K562 (cell line): ENCODE results near the gene PXN. TPM values are rescaled to one million over a fixed set of nuclear protein-coding genes. Genes with fewer than 3 reads are reported as not detected.

Source experiments
- BRCA1 ChIP-seq, 2 experiments: fragments of 450-650 bp in 1 of 2; sonication (generic) in 1 of 2; formaldehyde crosslinking in 1 of 2; IDR thresholded peaks; 2 replicates each; pipeline versions ENCODE4 v1.5.0 to v1.6.1; 2017 to 2020; ENCODE audit warnings: mild to moderate bottlenecking in 1 of 2, missing genetic modification reagents in 1 of 2
- CEBPG ChIP-seq, 3 experiments: fragments of 200-800 bp in 1 of 3; sonication (Bioruptor generic) in 1 of 3; sonication (generic) in 1 of 3; formaldehyde crosslinking in 1 of 3; IDR thresholded peaks in 2 of 3; conservative IDR thresholded peaks in 1 of 3; 2 replicates each; pipeline versions ENCODE4 v1.6.1 to v1.8.0; 2016 to 2022; ENCODE audit warnings: missing compliant biosample characterization in 2 of 3, missing genetic modification characterization in 2 of 3, mild to moderate bottlenecking in 1 of 3, missing genetic modification reagents in 1 of 3
- EHMT2 ChIP-seq: fragments of 450-650 bp; IDR thresholded peaks from 2 replicates; pipeline ENCODE4 v1.6.1; 2018; ENCODE audit warnings: antibody characterized with exemption
- EP300 ChIP-seq: IDR thresholded peaks from 2 replicates; pipeline ENCODE4 v1.6.1; 2012; ENCODE audit warnings: low read length, improper control_type of control experiment
- JUND ChIP-seq, 2 experiments: IDR thresholded peaks; 2 replicates in 1 of 2; 3 replicates in 1 of 2; pipeline ENCODE4 v1.6.1; 2011; ENCODE audit warnings: borderline replicate concordance in 2 of 2, low read depth in 2 of 2, low read length in 2 of 2, improper control_type of control experiment in 1 of 2, missing biosample characterization in 1 of 2, missing genetic modification characterization in 1 of 2, missing genetic modification reagents in 1 of 2
- KDM1A ChIP-seq, 2 experiments: fragments of 450-650 bp; IDR thresholded peaks; 2 replicates each; pipeline ENCODE4 v1.6.1; 2016; ENCODE audit warnings: mild to moderate bottlenecking in 2 of 2
- MEF2D ChIP-seq: conservative IDR thresholded peaks from 2 replicates; pipeline ENCODE4 v1.6.1; 2016; ENCODE audit warnings: low read depth, missing genetic modification characterization, missing compliant biosample characterization
- NR2C1 ChIP-seq, 2 experiments: fragments of 450-650 bp; IDR thresholded peaks; 2 replicates each; pipeline ENCODE4 v1.6.1; 2017; ENCODE audit warnings: mild to moderate bottlenecking in 2 of 2, antibody characterized with exemption in 1 of 2, inconsistent platforms in 1 of 2, missing compliant biosample characterization in 1 of 2, missing genetic modification characterization in 1 of 2
- POLR2B ChIP-seq: fragments of 450-650 bp; IDR thresholded peaks from 2 replicates; pipeline ENCODE4 v1.6.1; 2018; ENCODE audit warnings: low read depth; ENCODE audit not compliant: partially characterized antibody
- RFX5 ChIP-seq: IDR thresholded peaks from 2 replicates; pipeline ENCODE4 v1.6.1; 2011; ENCODE audit warnings: low read depth, mild to moderate bottlenecking, improper control_type of control experiment, low read length
- SIRT6 ChIP-seq: IDR thresholded peaks from one replicate; pipeline ENCODE4 v1.6.1; 2012; ENCODE audit warnings: low read depth, mild to moderate bottlenecking, control low read depth, inconsistent platforms, low read length, moderate library complexity
- ZFP1 ChIP-seq: fragments of 450-650 bp; formaldehyde crosslinking; IDR thresholded peaks from 2 replicates; pipeline ENCODE4 v1.4.0; 2020; ENCODE audit warnings: mild to moderate bottlenecking, mixed read lengths
- ZNF589 ChIP-seq: fragments of 200-800 bp; sonication (Bioruptor generic); IDR thresholded peaks from 2 replicates; pipeline ENCODE4 v1.6.1; 2016; ENCODE audit warnings: low read depth, missing genetic modification characterization, missing compliant biosample characterization
- polyA plus RNA-seq, 8 experiments: library from polyadenylated mRNA; depleted of rRNA in 4 of 8; stranded (reverse) in 5 of 8; unstranded in 3 of 8; fragments of >200 nt; fragmentation: Nextera tagmentation in 2 of 8; fragmentation: Illumina TruSeq in 1 of 8; extraction: Ambion mirVana in 2 of 8; extraction: Trizol in 1 of 8; gene quantifications; 2 replicates each; pipeline versions ENCODE4 v1.2.1 to v1.2.3, GENCODE V29; 2011 to 2014; ENCODE audit warnings: inconsistent platforms in 1 of 8, missing spikeins in 1 of 8
- total RNA-seq, 7 experiments: library from RNA; depleted of rRNA in 6 of 7; stranded (reverse); fragments of >200 nt in 6 of 7; fragmentation: Illumina TruSeq in 2 of 7; extraction: Trizol in 2 of 7; gene quantifications; 2 replicates each; pipeline versions ENCODE4 v1.2.1 to v1.2.3, GENCODE V29; 2011 to 2021; ENCODE audit warnings: low replicate concordance in 1 of 7
- TF ChIP-seq, protein P1 (sequence below): fragments of 200-600 bp; sonication (generic); IDR thresholded peaks from one replicate; pipeline ENCODE4 v1.6.1; 2012; ENCODE audit warnings: mild to moderate bottlenecking, low read depth, low read length, inconsistent platforms
- TF ChIP-seq, protein P2 (sequence below): fragments of 450-650 bp; formaldehyde crosslinking; IDR thresholded peaks from 2 replicates; pipeline ENCODE4 v1.4.0; 2020; ENCODE audit warnings: mild to moderate bottlenecking, moderate library complexity

Gene PXN
- total and polyA plus RNA-seq, 9 of the 15 experiments (the other 6 are each of a cell fraction or from before 2014, with no cell fraction given): 4.0 to 74.1 (median 18.6) TPM

DNA sequence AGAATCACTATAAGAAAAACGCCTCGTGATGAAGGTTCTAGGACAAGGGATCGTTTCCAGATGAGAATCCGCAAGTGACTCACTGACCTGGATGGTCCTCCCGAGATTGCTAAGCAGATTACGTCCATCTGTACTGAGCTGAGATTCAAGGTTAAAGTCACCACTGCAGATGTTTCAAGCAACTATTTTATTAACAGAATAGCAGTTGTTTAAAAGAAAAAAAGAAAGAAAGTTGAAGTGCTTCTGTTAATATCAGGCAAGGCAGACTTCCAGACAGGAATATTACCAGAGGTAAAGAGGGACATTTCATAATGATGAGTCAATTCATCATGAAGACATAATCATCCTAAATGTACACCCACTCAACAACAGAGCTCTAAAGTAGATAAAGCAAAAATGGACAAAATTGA is 17.9 kb downstream of the PXN start (continued):
- TF ChIP-seq, protein P1, sequence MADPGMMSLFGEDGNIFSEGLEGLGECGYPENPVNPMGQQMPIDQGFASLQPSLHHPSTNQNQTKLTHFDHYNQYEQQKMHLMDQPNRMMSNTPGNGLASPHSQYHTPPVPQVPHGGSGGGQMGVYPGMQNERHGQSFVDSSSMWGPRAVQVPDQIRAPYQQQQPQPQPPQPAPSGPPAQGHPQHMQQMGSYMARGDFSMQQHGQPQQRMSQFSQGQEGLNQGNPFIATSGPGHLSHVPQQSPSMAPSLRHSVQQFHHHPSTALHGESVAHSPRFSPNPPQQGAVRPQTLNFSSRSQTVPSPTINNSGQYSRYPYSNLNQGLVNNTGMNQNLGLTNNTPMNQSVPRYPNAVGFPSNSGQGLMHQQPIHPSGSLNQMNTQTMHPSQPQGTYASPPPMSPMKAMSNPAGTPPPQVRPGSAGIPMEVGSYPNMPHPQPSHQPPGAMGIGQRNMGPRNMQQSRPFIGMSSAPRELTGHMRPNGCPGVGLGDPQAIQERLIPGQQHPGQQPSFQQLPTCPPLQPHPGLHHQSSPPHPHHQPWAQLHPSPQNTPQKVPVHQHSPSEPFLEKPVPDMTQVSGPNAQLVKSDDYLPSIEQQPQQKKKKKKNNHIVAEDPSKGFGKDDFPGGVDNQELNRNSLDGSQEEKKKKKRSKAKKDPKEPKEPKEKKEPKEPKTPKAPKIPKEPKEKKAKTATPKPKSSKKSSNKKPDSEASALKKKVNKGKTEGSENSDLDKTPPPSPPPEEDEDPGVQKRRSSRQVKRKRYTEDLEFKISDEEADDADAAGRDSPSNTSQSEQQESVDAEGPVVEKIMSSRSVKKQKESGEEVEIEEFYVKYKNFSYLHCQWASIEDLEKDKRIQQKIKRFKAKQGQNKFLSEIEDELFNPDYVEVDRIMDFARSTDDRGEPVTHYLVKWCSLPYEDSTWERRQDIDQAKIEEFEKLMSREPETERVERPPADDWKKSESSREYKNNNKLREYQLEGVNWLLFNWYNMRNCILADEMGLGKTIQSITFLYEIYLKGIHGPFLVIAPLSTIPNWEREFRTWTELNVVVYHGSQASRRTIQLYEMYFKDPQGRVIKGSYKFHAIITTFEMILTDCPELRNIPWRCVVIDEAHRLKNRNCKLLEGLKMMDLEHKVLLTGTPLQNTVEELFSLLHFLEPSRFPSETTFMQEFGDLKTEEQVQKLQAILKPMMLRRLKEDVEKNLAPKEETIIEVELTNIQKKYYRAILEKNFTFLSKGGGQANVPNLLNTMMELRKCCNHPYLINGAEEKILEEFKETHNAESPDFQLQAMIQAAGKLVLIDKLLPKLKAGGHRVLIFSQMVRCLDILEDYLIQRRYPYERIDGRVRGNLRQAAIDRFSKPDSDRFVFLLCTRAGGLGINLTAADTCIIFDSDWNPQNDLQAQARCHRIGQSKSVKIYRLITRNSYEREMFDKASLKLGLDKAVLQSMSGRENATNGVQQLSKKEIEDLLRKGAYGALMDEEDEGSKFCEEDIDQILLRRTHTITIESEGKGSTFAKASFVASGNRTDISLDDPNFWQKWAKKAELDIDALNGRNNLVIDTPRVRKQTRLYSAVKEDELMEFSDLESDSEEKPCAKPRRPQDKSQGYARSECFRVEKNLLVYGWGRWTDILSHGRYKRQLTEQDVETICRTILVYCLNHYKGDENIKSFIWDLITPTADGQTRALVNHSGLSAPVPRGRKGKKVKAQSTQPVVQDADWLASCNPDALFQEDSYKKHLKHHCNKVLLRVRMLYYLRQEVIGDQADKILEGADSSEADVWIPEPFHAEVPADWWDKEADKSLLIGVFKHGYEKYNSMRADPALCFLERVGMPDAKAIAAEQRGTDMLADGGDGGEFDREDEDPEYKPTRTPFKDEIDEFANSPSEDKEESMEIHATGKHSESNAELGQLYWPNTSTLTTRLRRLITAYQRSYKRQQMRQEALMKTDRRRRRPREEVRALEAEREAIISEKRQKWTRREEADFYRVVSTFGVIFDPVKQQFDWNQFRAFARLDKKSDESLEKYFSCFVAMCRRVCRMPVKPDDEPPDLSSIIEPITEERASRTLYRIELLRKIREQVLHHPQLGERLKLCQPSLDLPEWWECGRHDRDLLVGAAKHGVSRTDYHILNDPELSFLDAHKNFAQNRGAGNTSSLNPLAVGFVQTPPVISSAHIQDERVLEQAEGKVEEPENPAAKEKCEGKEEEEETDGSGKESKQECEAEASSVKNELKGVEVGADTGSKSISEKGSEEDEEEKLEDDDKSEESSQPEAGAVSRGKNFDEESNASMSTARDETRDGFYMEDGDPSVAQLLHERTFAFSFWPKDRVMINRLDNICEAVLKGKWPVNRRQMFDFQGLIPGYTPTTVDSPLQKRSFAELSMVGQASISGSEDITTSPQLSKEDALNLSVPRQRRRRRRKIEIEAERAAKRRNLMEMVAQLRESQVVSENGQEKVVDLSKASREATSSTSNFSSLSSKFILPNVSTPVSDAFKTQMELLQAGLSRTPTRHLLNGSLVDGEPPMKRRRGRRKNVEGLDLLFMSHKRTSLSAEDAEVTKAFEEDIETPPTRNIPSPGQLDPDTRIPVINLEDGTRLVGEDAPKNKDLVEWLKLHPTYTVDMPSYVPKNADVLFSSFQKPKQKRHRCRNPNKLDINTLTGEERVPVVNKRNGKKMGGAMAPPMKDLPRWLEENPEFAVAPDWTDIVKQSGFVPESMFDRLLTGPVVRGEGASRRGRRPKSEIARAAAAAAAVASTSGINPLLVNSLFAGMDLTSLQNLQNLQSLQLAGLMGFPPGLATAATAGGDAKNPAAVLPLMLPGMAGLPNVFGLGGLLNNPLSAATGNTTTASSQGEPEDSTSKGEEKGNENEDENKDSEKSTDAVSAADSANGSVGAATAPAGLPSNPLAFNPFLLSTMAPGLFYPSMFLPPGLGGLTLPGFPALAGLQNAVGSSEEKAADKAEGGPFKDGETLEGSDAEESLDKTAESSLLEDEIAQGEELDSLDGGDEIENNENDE: no peak
- TF ChIP-seq, protein P2, sequence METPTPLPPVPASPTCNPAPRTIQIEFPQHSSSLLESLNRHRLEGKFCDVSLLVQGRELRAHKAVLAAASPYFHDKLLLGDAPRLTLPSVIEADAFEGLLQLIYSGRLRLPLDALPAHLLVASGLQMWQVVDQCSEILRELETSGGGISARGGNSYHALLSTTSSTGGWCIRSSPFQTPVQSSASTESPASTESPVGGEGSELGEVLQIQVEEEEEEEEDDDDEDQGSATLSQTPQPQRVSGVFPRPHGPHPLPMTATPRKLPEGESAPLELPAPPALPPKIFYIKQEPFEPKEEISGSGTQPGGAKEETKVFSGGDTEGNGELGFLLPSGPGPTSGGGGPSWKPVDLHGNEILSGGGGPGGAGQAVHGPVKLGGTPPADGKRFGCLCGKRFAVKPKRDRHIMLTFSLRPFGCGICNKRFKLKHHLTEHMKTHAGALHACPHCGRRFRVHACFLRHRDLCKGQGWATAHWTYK (CRISPR knock-in tag): no peak
- TF ChIP-seq EHMT2 (no peak), CEBPG (CRISPR knock-in tag; IDR thresholded peaks at IDR 0.05) (no peak), CEBPG (tag; conservative IDR thresholded peaks at IDR 0.05 in 1 of 2, IDR thresholded peaks at IDR 0.05 in 1 of 2) (0 out of 4 replicates have a peak, but pooled peaks of 1 of the 2 experiments have one; percentile 27), ZFP1 (CRISPR knock-in tag) (no peak), JUND (IDR thresholded peaks at IDR 0.05; ENCODE audit: borderline replicate concordance, low read depth, low read length) (0 out of 2 replicates have a peak, but pooled peaks have one; percentile 6), JUND (tag; IDR thresholded peaks at IDR 0.05; ENCODE audit: borderline replicate concordance, low read depth, low read length) (no peak), RFX5 (no peak), ZNF589 (CRISPR knock-in tag) (no peak), BRCA1 (IDR thresholded peaks at IDR 0.05) (no peak), BRCA1 (CRISPR knock-in tag; IDR thresholded peaks at IDR 0.05) (no peak), KDM1A (IDR thresholded peaks at IDR 0.05) (peak; percentile 51 to 67; a peak in 3 of 4 replicates), POLR2B (no peak), MEF2D (tag) (no peak), NR2C1 (IDR thresholded peaks at IDR 0.05) (no peak), NR2C1 (tag; IDR thresholded peaks at IDR 0.05) (no peak), EP300 (no peak), SIRT6 (no peak)
